Progenitor cell of endocrine pancreas (in vitro differentiated cells): ENCODE results near the gene UST. TPM values are rescaled to one million over a fixed set of nuclear protein-coding genes. Genes with fewer than 3 reads are reported as not detected.

Experiments used
- DNase-seq: peaks from one replicate; pipeline ENCODE4 v3.0.0; 2021; ENCODE audit warnings: low spot score; ENCODE audit not compliant: unreplicated experiment
- H3K27ac Mint-ChIP-seq: 2 replicates; pipeline ENCODE4 v1.8.0; 2021; ENCODE audit warnings: mild to moderate bottlenecking, moderate library complexity, mixed read lengths
- H3K27me3 Mint-ChIP-seq: 2 replicates; pipeline ENCODE4 v1.8.0; 2021; ENCODE audit warnings: mixed read lengths
- H3K36me3 Mint-ChIP-seq: 2 replicates; pipeline ENCODE4 v1.8.0; 2022; ENCODE audit warnings: mixed read lengths; ENCODE audit not compliant: insufficient read depth
- H3K4me1 Mint-ChIP-seq: 2 replicates; pipeline ENCODE4 v1.8.0; 2021; ENCODE audit warnings: low read depth, mixed read lengths
- H3K4me3 Mint-ChIP-seq: 2 replicates; pipeline ENCODE4 v1.8.0; 2021; ENCODE audit warnings: low read depth, mild to moderate bottlenecking, moderate library complexity, mixed read lengths
- H3K9me3 Mint-ChIP-seq: 2 replicates; pipeline ENCODE4 v1.8.0; 2021; ENCODE audit warnings: low read depth, mixed read lengths
- total RNA-seq: library from RNA; stranded (reverse); gene quantifications from 2 replicates; pipeline ENCODE4 v1.2.1, GENCODE V29; 2021
- TF ChIP-seq, protein P1 (sequence below): fragments of 200-600 bp; sonication (generic); IDR thresholded peaks from one replicate; pipeline ENCODE4 v1.5.0; 2021; ENCODE audit warnings: antibody characterized with exemption, mild to moderate bottlenecking; ENCODE audit not compliant: unreplicated experiment

The UST gene
- total RNA-seq, 1 donor from 2014 or later = 2.9 TPM

DNA sequence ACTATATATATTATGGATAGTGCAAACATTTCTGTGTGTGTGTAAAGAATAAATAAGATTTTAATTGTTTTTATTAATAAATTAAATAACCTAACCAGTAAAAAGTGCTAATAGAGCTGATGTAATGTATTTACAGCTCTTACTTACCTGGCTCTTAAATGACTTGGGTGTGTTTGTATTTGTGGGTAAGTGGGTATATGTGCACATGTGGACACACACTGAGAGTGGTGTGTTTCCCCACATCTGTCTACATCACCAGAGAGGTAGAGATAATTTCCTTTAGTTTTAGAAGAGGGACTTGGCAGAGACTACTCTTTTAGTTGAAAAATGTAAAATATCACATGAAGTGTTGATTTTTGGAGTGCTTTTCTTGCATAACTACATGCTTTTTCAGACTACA lies 76.0 kb downstream of the UST start:
- TF ChIP-seq, protein P1, sequence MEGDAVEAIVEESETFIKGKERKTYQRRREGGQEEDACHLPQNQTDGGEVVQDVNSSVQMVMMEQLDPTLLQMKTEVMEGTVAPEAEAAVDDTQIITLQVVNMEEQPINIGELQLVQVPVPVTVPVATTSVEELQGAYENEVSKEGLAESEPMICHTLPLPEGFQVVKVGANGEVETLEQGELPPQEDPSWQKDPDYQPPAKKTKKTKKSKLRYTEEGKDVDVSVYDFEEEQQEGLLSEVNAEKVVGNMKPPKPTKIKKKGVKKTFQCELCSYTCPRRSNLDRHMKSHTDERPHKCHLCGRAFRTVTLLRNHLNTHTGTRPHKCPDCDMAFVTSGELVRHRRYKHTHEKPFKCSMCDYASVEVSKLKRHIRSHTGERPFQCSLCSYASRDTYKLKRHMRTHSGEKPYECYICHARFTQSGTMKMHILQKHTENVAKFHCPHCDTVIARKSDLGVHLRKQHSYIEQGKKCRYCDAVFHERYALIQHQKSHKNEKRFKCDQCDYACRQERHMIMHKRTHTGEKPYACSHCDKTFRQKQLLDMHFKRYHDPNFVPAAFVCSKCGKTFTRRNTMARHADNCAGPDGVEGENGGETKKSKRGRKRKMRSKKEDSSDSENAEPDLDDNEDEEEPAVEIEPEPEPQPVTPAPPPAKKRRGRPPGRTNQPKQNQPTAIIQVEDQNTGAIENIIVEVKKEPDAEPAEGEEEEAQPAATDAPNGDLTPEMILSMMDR = no peak
- H3K36me3 Mint-ChIP-seq = no peaks in the 10 kb centered on the region
- H3K4me1 Mint-ChIP-seq = peaks cover 7% of the 10 kb centered on the region
- DNase-seq = no peak
- H3K4me3 Mint-ChIP-seq = no peak overlapping the region
- no peak overlapping the region for H3K27ac Mint-ChIP-seq
- peaks cover 4% of the 10 kb centered on the region for H3K9me3 Mint-ChIP-seq
- H3K27me3 Mint-ChIP-seq = peaks cover 6% of the 10 kb centered on the region

DNA sequence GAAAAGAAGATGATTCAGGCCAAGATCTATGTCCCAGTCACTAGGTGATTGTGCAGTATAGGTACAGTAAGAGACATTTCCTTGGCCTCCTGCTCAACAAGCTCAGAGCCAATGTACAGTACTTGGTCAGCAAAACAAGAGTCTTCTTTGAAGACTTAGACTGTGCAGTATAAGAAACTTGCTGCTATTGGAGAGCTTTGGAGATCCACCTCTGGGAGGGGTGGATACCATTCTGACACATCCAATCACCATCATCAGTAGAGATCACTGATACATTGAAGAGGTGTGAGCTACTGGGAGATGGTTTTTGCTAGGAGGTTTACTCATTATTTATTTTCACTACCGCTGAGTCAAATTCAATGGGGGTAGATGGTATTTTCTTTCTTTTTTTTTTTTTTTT lies 77.5 kb downstream of the UST start:
- Mint-ChIP-seq H3K4me3 (no peak overlapping the region), H3K4me1 (peaks cover 1% of the 10 kb centered on the region), H3K36me3 (no peaks in the 10 kb centered on the region), H3K27me3 (peaks cover 2% of the 10 kb centered on the region), H3K27ac (no peak overlapping the region), H3K9me3 (peaks cover 4% of the 10 kb centered on the region)
- no peak for DNase-seq
- TF ChIP-seq, protein P1 = no peak

DNA sequence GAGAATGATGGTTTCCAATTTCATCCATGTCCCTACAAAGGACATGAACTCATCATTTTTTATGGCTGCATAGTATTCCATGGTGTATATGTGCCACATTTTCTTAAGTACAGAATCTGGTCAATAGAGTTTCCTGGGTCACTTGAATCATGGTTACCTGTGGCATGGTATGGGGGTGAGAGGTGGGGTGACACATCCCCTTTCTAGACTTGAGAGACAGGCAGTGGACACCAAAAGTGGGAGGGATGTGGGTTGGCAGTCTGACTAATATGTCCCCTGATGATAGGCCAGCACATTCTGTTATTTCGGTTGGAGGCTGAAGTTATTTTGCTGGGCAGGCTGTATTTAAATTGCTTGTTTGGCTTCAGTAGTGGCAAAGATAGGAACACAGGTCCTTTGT lies 78.1 kb downstream of the UST start:
- no peak for DNase-seq
- Mint-ChIP-seq H3K27me3 (peaks cover 2% of the 10 kb centered on the region), H3K27ac (no peak overlapping the region), H3K36me3 (no peaks in the 10 kb centered on the region), H3K4me3 (no peak overlapping the region), H3K9me3 (peaks cover 4% of the 10 kb centered on the region), H3K4me1 (no peaks in the 10 kb centered on the region)
- TF ChIP-seq, protein P1 = no peak

DNA sequence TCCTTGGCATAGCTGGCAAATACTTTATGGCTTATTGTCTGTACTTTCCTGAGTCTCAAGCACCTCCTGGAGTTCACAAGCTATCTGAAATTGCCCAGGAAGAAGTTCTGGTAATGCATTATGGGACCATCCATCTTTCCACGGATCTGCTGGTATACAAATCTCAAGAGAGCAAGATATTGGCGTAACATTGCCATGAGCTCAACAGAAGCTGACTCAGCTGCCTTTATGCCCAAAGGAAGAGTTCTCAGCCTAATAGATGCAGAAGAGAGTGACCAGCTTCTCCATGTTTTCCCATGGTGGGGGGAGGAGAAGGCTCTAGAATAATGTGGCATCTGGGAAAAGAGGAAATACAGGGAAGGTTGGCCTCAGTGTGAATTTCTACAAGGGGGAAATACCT lies 78.7 kb downstream of the UST start:
- Mint-ChIP-seq H3K4me3 (no peak overlapping the region), H3K9me3 (peaks cover 4% of the 10 kb centered on the region), H3K36me3 (no peaks in the 10 kb centered on the region), H3K27ac (no peak overlapping the region), H3K27me3 (peaks cover 2% of the 10 kb centered on the region), H3K4me1 (no peaks in the 10 kb centered on the region)
- TF ChIP-seq, protein P1 = no peak
- no peak for DNase-seq

DNA sequence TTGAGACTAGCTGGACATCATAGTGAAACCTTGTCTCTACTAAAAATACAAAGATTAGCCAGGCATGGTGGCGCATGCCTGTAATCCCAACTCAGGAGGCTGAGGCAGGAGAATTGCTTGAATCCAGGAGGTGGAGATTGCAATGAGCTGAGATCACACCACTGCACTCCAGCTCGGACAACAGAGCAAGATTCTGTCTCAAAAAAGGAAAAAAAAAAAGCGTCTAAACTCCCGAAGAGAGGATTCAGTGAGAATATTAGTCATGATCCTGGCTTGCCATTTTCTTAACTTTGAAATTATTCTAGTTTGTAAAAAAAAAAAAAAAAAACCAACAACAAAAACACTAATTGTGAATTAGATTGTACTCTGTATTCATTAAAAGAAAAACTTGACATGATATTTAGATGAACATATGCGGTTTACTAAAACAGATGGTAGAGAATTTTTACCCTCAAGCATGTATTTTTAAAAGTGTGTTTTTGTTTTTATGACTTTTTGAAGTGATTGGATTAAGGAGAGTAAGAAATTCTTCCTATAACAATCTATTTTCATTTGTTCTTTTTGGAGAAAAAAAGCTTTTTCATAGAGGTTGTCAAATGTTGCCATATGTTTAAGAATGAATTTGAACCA lies 80.7 kb downstream of the UST start:
- DNase-seq = no peak
- Mint-ChIP-seq H3K9me3 (peaks cover 4% of the 10 kb centered on the region), H3K4me1 (no peaks in the 10 kb centered on the region), H3K36me3 (no peaks in the 10 kb centered on the region), H3K4me3 (no peak overlapping the region), H3K27me3 (peaks cover 2% of the 10 kb centered on the region), H3K27ac (no peak overlapping the region)
- TF ChIP-seq, protein P1 = no peak
